HCT116 (cell line): ENCODE data around the gene FLCN. TPM values are rescaled to one million over a fixed set of nuclear protein-coding genes. Genes with fewer than 3 reads are reported as not detected.

Experiments
- ATAC-seq: fragments of 200-7000 bp; cut with Tn5 transposase; 2 replicates; pipeline ENCODE4 v1.9.1; 2020; ENCODE audit warnings: mild to moderate bottlenecking, moderate library complexity
- BruUV-seq: library from RNA; stranded (reverse); fragments of 400-500 nt; replicated peaks from 2 replicates; lab custom pipeline; 2021; lab: Mats Ljungman, UMichigan
- CTCF ChIA-PET: fragments of 300-600 bp; sonication (Branson Sonifier 250); formaldehyde crosslinking; loops from one replicate; lab custom pipeline; 2021; ENCODE audit warnings: antibody characterized with exemption; lab: Charles Lee
- POLR2A ChIA-PET: fragments of 300-600, 350-600 bp; sonication (Branson Sonifier 250); formaldehyde crosslinking; loops from one replicate; lab custom pipeline; 2021; ENCODE audit warnings: antibody characterized with exemption; lab: Charles Lee
- RAD21 ChIA-PET, 2 experiments: fragments of 300-600 bp; sonication (Branson Sonifier 250); formaldehyde crosslinking; loops; one replicate each; lab custom pipeline; 2023; ENCODE audit warnings: low total read pairs in 2 of 2; ENCODE audit not compliant: uncharacterized antibody in 2 of 2, unreplicated experiment in 2 of 2, low non-redundant PET in 1 of 2; lab: Charles Lee
- DNase-seq: peaks from one replicate; pipeline ENCODE4 v3.0.0-alpha.2; 2010; ENCODE audit warnings: low read depth, low spot score
- H2AFZ ChIP-seq: fragments of 200-600 bp; shearing (Covaris generic), sonication (generic); 2 replicates; pipeline ENCODE4 v1.6.1; 2017; ENCODE audit warnings: low read depth, mixed run types, mixed read lengths, antibody characterized with exemption, low read length; ENCODE audit not compliant: poor library complexity, severe bottlenecking
- H3K27ac ChIP-seq: 2 replicates; pipeline ENCODE4 v1.5.1; 2012; ENCODE audit warnings: low read depth, low read length
- H3K27me3 ChIP-seq: fragments of 200-600 bp; sonication (generic); 2 replicates; pipeline ENCODE4 v1.6.1; 2016; ENCODE audit warnings: mixed run types, low read length, mixed read lengths; ENCODE audit not compliant: insufficient read depth
- H3K36me3 ChIP-seq, 2 experiments: fragments of 200-500 bp in 1 of 2; fragments of 200-600 bp in 1 of 2; sonication (Bioruptor generic) in 1 of 2; sonication (generic) in 1 of 2; 2 replicates each; pipeline versions ENCODE4 v1.5.1 to v1.6.1; 2014 to 2016; ENCODE audit warnings: low read length in 2 of 2, inconsistent platforms in 1 of 2, mixed read lengths in 1 of 2, mixed run types in 1 of 2; ENCODE audit not compliant: insufficient read depth in 2 of 2, control insufficient read depth in 1 of 2
- H3K4me1 ChIP-seq, 2 experiments: fragments of 200-600 bp in 1 of 2; sonication (generic) in 1 of 2; 2 replicates each; pipeline versions ENCODE4 v1.5.1 to v1.6.1; 2012 to 2017; ENCODE audit warnings: low read length in 2 of 2, inconsistent platforms in 1 of 2, mild to moderate bottlenecking in 1 of 2, mixed read lengths in 1 of 2, mixed run types in 1 of 2, moderate library complexity in 1 of 2; ENCODE audit not compliant: insufficient read depth in 2 of 2, control insufficient read depth in 1 of 2
- H3K4me2 ChIP-seq: fragments of 200-600 bp; sonication (generic); 2 replicates; pipeline ENCODE4 v1.6.1; 2017; ENCODE audit warnings: mixed run types, low read length, mixed read lengths
- H3K4me3 ChIP-seq, 2 experiments: fragments of 200-600 bp in 1 of 2; sonication (generic) in 1 of 2; replicated peaks in 1 of 2; 2 replicates each; pipeline ENCODE4 v1.5.1; 2011 to 2016; ENCODE audit warnings: low read length in 2 of 2, control low read depth in 1 of 2, low read depth in 1 of 2, mild to moderate bottlenecking in 1 of 2, mixed read lengths in 1 of 2, mixed run types in 1 of 2
- H3K79me2 ChIP-seq: fragments of 200-600 bp; sonication (generic); 2 replicates; pipeline ENCODE4 v1.6.1; 2017; ENCODE audit warnings: mild to moderate bottlenecking, mixed run types, low read length, moderate library complexity, mixed read lengths; ENCODE audit not compliant: insufficient read depth
- H3K9ac ChIP-seq: fragments of 200-600 bp; sonication (generic); 2 replicates; pipeline ENCODE4 v1.6.1; 2016; ENCODE audit warnings: low read length, mixed read lengths
- H3K9me2 ChIP-seq: fragments of 200-600 bp; sonication (generic), shearing (Covaris generic); 2 replicates; pipeline ENCODE4 v1.6.1; 2017; ENCODE audit warnings: mixed run types, mild to moderate bottlenecking, moderate library complexity; ENCODE audit not compliant: insufficient read depth
- H3K9me3 ChIP-seq, 2 experiments: fragments of 200-500 bp in 1 of 2; fragments of 200-600 bp in 1 of 2; sonication (Bioruptor generic) in 1 of 2; sonication (generic) in 1 of 2; 2 replicates each; pipeline ENCODE4 v1.6.1; 2014 to 2017; ENCODE audit warnings: low read length in 2 of 2, mixed read lengths in 2 of 2, inconsistent platforms in 1 of 2, low read depth in 1 of 2, mild to moderate bottlenecking in 1 of 2, mixed run types in 1 of 2, moderate library complexity in 1 of 2; ENCODE audit not compliant: control insufficient read depth in 1 of 2, insufficient read depth in 1 of 2
- H4K20me1 ChIP-seq: fragments of 200-600 bp; sonication (generic), shearing (Covaris generic); 2 replicates; pipeline ENCODE4 v1.6.1; 2017; ENCODE audit warnings: mixed run types, mild to moderate bottlenecking, moderate library complexity; ENCODE audit not compliant: insufficient read depth
- ATF3 ChIP-seq: IDR thresholded peaks from 2 replicates; pipeline ENCODE4 v1.6.1; 2012
- CBX3 ChIP-seq: IDR thresholded peaks from 2 replicates; pipeline ENCODE4 v1.6.1; 2012; ENCODE audit warnings: low read depth
- CEBPB ChIP-seq: IDR thresholded peaks from 2 replicates; pipeline ENCODE4 v1.6.1; 2012; ENCODE audit warnings: low read depth
- EGR1 ChIP-seq: IDR thresholded peaks from 2 replicates; pipeline ENCODE4 v1.6.1; 2012; ENCODE audit warnings: low read depth
- ELF1 ChIP-seq: IDR thresholded peaks from 2 replicates; pipeline ENCODE4 v1.6.1; 2012; ENCODE audit warnings: low read depth, borderline replicate concordance
- EZH2 ChIP-seq: fragments of 200-600 bp; sonication (generic); IDR thresholded peaks from 2 replicates; pipeline ENCODE4 v1.6.1; 2017; ENCODE audit warnings: antibody characterized with exemption, mixed run types
- FOSL1 ChIP-seq: IDR thresholded peaks from 2 replicates; pipeline ENCODE4 v1.6.1; 2012; ENCODE audit warnings: low read depth
- JUND ChIP-seq: IDR thresholded peaks from 2 replicates; pipeline ENCODE4 v1.6.1; 2012
- MAX ChIP-seq: IDR thresholded peaks from 2 replicates; pipeline ENCODE4 v1.6.1; 2012
- POLR2A ChIP-seq: IDR thresholded peaks from 2 replicates; pipeline ENCODE4 v1.7.0; 2011; ENCODE audit warnings: borderline replicate concordance; ENCODE audit not compliant: insufficient read depth, insufficient read length; ENCODE audit errors: extremely low read depth
- RAD21 ChIP-seq: IDR thresholded peaks from 2 replicates; pipeline ENCODE4 v1.6.1; 2012; ENCODE audit warnings: low read depth, mild to moderate bottlenecking
- REST ChIP-seq: IDR thresholded peaks from 2 replicates; pipeline ENCODE4 v1.6.1; 2012; ENCODE audit warnings: low read depth
- SIN3A ChIP-seq: IDR thresholded peaks from 2 replicates; pipeline ENCODE4 v1.6.1; 2012; ENCODE audit warnings: low read depth
- SRF ChIP-seq: IDR thresholded peaks from 2 replicates; pipeline ENCODE4 v1.6.1; 2012; ENCODE audit warnings: low read depth
- TCF7L2 ChIP-seq: IDR thresholded peaks from 2 replicates; pipeline ENCODE4 v1.7.0; 2011; ENCODE audit warnings: borderline replicate concordance, inconsistent platforms; ENCODE audit not compliant: insufficient read depth, insufficient read length; ENCODE audit errors: extremely low read depth
- YY1 ChIP-seq: IDR thresholded peaks from 2 replicates; pipeline ENCODE4 v1.6.1; 2011; ENCODE audit warnings: low read length, low read depth, moderate library complexity, mild to moderate bottlenecking; ENCODE audit not compliant: insufficient replicate concordance; ENCODE audit errors: extremely low read depth
- ZBTB33 ChIP-seq: IDR thresholded peaks from 2 replicates; pipeline ENCODE4 v1.6.1; 2011; ENCODE audit warnings: mild to moderate bottlenecking, low read length, moderate library complexity; ENCODE audit not compliant: insufficient replicate concordance; ENCODE audit errors: extremely low read depth
- ZFX ChIP-seq: fragments of 450-650 bp; IDR thresholded peaks from 2 replicates; pipeline ENCODE4 v1.6.1; 2017
- ZNF274 ChIP-seq: fragments of 200-500 bp; sonication (Bioruptor generic); IDR thresholded peaks from 2 replicates; pipeline ENCODE4 v1.6.1; 2014; ENCODE audit warnings: mild to moderate bottlenecking, low read depth, low read length, inconsistent platforms
- intact Hi-C: fragments of 100-400 bp; cut with micrococcal nuclease; formaldehyde crosslinking; loops from 2 replicates; pipeline ENCODE4 v1.10.0; 2022
- total RNA-seq: library from RNA; stranded (reverse); gene quantifications from one replicate; pipeline ENCODE4 v1.2.1, GENCODE V29; 2021; ENCODE audit not compliant: unreplicated experiment

Gene FLCN
- total RNA-seq, 1 experiment from 2014 or later: 23.7 TPM

- Histone ChIP-seq H3K27ac (no peak overlapping the region), H3K9me2 (no peaks in the 10 kb centered on the region), H4K20me1 (no peaks in the 10 kb centered on the region), H3K4me3 (no peak overlapping the region), H3K9me3 (no peaks in the 10 kb centered on the region), H3K4me1 (no peaks in the 10 kb centered on the region), H3K9ac (no peak overlapping the region), H3K36me3 (peaks cover 24 to 31% of the 10 kb centered on the region in 2 experiments; a peak in 3 of 4 replicates), H2AFZ (no peak overlapping the region), H3K4me2 (no peak overlapping the region), H3K79me2 (no peaks in the 10 kb centered on the region), H3K27me3 (no peaks in the 10 kb centered on the region)
- DNase-seq: no peak
- ChIA-PET CTCF (no interaction called here), POLR2A (interaction anchor here (0.6 kb wide), 1 partner anchor 34 kb away, joined by 3 read pairs; no protein-coding TSS in a partner anchor), RAD21 (no interaction called here)
- BruUV-seq: no TSS peak
- TF ChIP-seq EZH2 (no peak), ELF1 (no peak), RAD21 (no peak), ATF3 (no peak), POLR2A (no peak), CEBPB (no peak), TCF7L2 (no peak), FOSL1 (no peak), SIN3A (no peak), CBX3 (no peak), JUND (no peak), ZFX (no peak), ZNF274 (no peak), YY1 (no peak), REST (no peak), EGR1 (no peak), MAX (no peak), SRF (no peak), ZBTB33 (no peak)
- intact Hi-C loops: no loop called here
- no peak for ATAC-seq
These were observed 9.9 kb upstream of the FLCN start for GRCh38 chr17:17246879-17247278.
